Prostate gland (tissue), 2 donors: ENCODE data around the gene FOXL2. TPM values are rescaled to one million over a fixed set of nuclear protein-coding genes. Genes with fewer than 3 reads are reported as not detected.

Experiments used
- DNase-seq: peaks from one replicate; pipeline ENCODE4 v3.0.0-alpha.2; 2019; ENCODE audit warnings: low spot score
- H3K27ac ChIP-seq, 2 donors: fragments of 200-600 bp; sonication (generic); 2 replicates each; pipeline ENCODE4 v1.5.1; 2017 to 2019
- H3K27me3 ChIP-seq: fragments of 200-600 bp; sonication (generic); replicated peaks from 2 replicates; pipeline ENCODE4 v1.5.1; 2019; ENCODE audit not compliant: insufficient read depth
- H3K36me3 ChIP-seq, 2 donors: fragments of 200-600 bp; sonication (generic); 1 replicate in 1 of 2; 2 replicates in 1 of 2; pipeline versions ENCODE4 v1.5.1 to v1.8.1; 2017 to 2019
- H3K4me1 ChIP-seq: fragments of 200-600 bp; sonication (generic); replicated peaks from 2 replicates; pipeline ENCODE4 v1.5.1; 2019
- H3K4me3 ChIP-seq, 2 donors: fragments of 200-600 bp; sonication (generic); 2 replicates each; pipeline ENCODE4 v1.5.1; 2017 to 2019
- H3K9me3 ChIP-seq: fragments of 200-600 bp; sonication (generic); 2 replicates; pipeline ENCODE4 v1.5.1; 2017
- CTCF ChIP-seq, 4 experiments: fragments of 200-600 bp in 2 of 4; fragments of 450-650 bp in 2 of 4; sonication (generic) in 2 of 4; IDR thresholded peaks; 1 replicate in 3 of 4; 2 replicates in 1 of 4; pipeline ENCODE4 v1.5.1; 2016 to 2019; ENCODE audit warnings: antibody characterized with exemption in 4 of 4, mild to moderate bottlenecking in 2 of 4, moderate library complexity in 2 of 4
- POLR2A ChIP-seq: fragments of 450-650 bp; IDR thresholded peaks from one replicate; pipeline ENCODE4 v1.6.1; 2016; ENCODE audit warnings: antibody characterized with exemption, mild to moderate bottlenecking
- POLR2AphosphoS5 ChIP-seq: sonication (generic); formaldehyde crosslinking; IDR thresholded peaks from one replicate; pipeline ENCODE4 v1.6.1; 2017; ENCODE audit warnings: antibody characterized with exemption
- WGBS: methylation state at CpG from one replicate; pipeline ENCODE4 v1.1.5; 2018; 5-methylcytosine and 5-hydroxymethylcytosine counted together
- intact Hi-C: fragments of 100-400 bp; cut with DNase I; formaldehyde crosslinking; loops from one replicate; pipeline ENCODE4 v1.14.2; 2022
- total RNA-seq, 2 donors: library from RNA; depleted of rRNA; stranded (reverse); fragments of >200 nt; gene quantifications; one replicate each; pipeline ENCODE4 v1.1.0, GENCODE V29; 2016

The FOXL2 gene
- total RNA-seq, 2 donors from 2014 or later, result 0.68 TPM; not detected in 1

GRCh38 chr3:138908846-138909245 lies 38.1 kb downstream of the FOXL2 start:
- Histone ChIP-seq H3K9me3 (no peaks in the 10 kb centered on the region), H3K36me3 (no peaks in the 10 kb centered on the region), H3K27ac (no peak overlapping the region), H3K4me1 (no peaks in the 10 kb centered on the region), H3K4me3 (no peak overlapping the region), H3K27me3 (no peaks in the 10 kb centered on the region)
- WGBS, result 96% methylated on average over 5 of the region's 5 CpGs
- TF ChIP-seq POLR2AphosphoS5 (no peak), POLR2A (no peak), CTCF (IDR thresholded peaks at IDR 0.05) (no peak)
- no peak for DNase-seq
- intact Hi-C loops, result no loop called here

GRCh38 chr3:138907539-138907938 lies 39.4 kb downstream of the FOXL2 start:
- no peaks in the 10 kb centered on the region for H3K4me1 ChIP-seq
- no peaks in the 10 kb centered on the region for H3K27me3 ChIP-seq
- intact Hi-C loops, result no loop called here
- no peak overlapping the region for H3K27ac ChIP-seq
- no peak for TF ChIP-seq CTCF (IDR thresholded peaks at IDR 0.05)
- TF ChIP-seq POLR2A, result no peak
- TF ChIP-seq POLR2AphosphoS5, result no peak
- no peak for DNase-seq
- WGBS, result 85% methylated on average over 3 of the region's 3 CpGs
- H3K36me3 ChIP-seq, result no peaks in the 10 kb centered on the region
- H3K4me3 ChIP-seq, result no peak overlapping the region
- no peaks in the 10 kb centered on the region for H3K9me3 ChIP-seq

- Histone ChIP-seq H3K27ac (no peak overlapping the region), H3K27me3 (no peaks in the 10 kb centered on the region), H3K9me3 (no peaks in the 10 kb centered on the region), H3K36me3 (no peaks in the 10 kb centered on the region), H3K4me1 (no peaks in the 10 kb centered on the region), H3K4me3 (no peak overlapping the region)
- 91% methylated on average over 1 of the region's 1 CpG for WGBS
- DNase-seq, result no peak
- intact Hi-C loops, result no loop called here
- no peak for TF ChIP-seq CTCF (IDR thresholded peaks at IDR 0.05)
- no peak for TF ChIP-seq POLR2AphosphoS5
- TF ChIP-seq POLR2A, result no peak
These were observed 44.8 kb downstream of the FOXL2 start for GRCh38 chr3:138902171-138902570.

GRCh38 chr3:138901567-138901966 lies 45.4 kb downstream of the FOXL2 start:
- no peaks in the 10 kb centered on the region for H3K36me3 ChIP-seq
- no peaks in the 10 kb centered on the region for H3K27me3 ChIP-seq
- H3K4me3 ChIP-seq, result no peak overlapping the region
- TF ChIP-seq POLR2A (no peak), CTCF (IDR thresholded peaks at IDR 0.05) (no peak), POLR2AphosphoS5 (no peak)
- intact Hi-C loops, result no loop called here
- H3K4me1 ChIP-seq, result no peaks in the 10 kb centered on the region
- H3K27ac ChIP-seq, result no peak overlapping the region
- DNase-seq, result no peak
- H3K9me3 ChIP-seq, result no peaks in the 10 kb centered on the region
- WGBS, result 69% methylated on average over 8 of the region's 8 CpGs

GRCh38 chr3:138899351-138899991 lies 47.5 kb downstream of the FOXL2 start:
- Histone ChIP-seq H3K27ac (no peak overlapping the region), H3K27me3 (no peaks in the 10 kb centered on the region), H3K4me1 (no peaks in the 10 kb centered on the region), H3K36me3 (no peaks in the 10 kb centered on the region), H3K4me3 (no peak overlapping the region), H3K9me3 (no peaks in the 10 kb centered on the region)
- TF ChIP-seq CTCF (IDR thresholded peaks at IDR 0.05), result no peak
- no peak for TF ChIP-seq POLR2AphosphoS5
- TF ChIP-seq POLR2A, result no peak
- intact Hi-C loops, result no loop called here
- DNase-seq, result no peak
- WGBS, result 90% methylated on average over 5 of the region's 5 CpGs
